ENCODE data around the gene CCDC69. TPM values are rescaled to one million over a fixed set of nuclear protein-coding genes. Genes with fewer than 3 reads are reported as not detected.

CCDC69 gene
- total and polyA plus RNA-seq, 3 experiments from 2014 or later = 47.9 to 134 (median 50.5) TPM

DNA sequence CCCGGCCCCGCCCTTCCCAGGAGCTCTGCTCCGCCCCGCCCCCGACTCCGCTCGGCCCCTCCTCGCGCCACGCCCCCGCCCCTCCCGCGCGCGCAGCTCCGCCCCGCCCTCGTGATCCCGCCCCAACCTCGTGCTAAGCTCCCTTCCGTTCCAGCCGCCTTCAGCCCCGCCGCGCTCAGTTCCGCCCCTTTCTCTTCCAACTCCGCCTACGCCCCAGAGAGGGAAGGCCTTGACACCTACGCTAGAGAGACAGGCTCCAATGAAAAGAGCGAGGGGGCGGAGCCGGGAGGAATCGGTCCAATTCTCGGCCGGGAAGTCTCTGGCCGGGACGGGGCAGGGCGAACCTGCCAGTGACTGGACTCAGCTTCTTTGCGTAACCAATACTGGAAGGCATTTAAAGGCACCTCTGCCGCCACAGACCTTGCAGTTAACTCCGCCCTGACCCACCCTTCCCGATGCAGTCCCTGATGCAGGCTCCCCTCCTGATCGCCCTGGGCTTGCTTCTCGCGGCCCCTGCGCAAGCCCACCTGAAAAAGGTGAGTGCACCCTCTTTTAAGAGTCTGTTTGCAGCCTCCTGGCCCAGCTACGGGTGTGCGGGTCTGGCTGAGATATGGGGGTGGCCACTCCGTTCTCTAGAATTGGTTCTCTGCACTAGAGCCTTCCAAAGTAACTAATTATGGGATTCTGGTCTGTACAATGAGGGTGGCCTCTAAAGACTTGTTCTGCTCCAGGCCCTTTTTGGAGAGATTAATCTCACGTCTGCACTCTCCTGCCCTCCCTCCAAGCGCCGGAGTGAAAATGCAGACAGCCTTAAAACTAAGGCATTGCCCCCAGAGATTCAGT lies 29.1 kb upstream of the CCDC69 start, which contains the start of gene GM2A:
GM2A (plus strand) TSS at position 424 of the 843 bp plus-strand sequence; CDS start at position 456, 32 bp downstream.
- Mint-ChIP-seq H3K27me3 (no peaks in the 10 kb centered on the region), H3K27ac (peak within 1 kb of the TSS; percentile 72 to 94 (median 93)), H3K4me1 (peaks cover 33 to 57% (median 36%) of the 10 kb centered on the region in 3 donors), H3K4me3 (peak within 1 kb of the TSS; percentile 87 to 97 (median 91)), H3K9me3 (no peaks in the 10 kb centered on the region), H3K36me3 (peaks cover 0 to 6% (median 0%) of the 10 kb centered on the region in 3 donors)
- Histone ChIP-seq H3K27me3 (ENCODE audit: insufficient read depth, low read length, poor library complexity, severe bottlenecking) (no peaks in the 10 kb centered on the region), H3K36me3 (ENCODE audit: insufficient read depth, low read length) (no peaks in the 10 kb centered on the region), H3K4me3 (ENCODE audit: low read length) (peak within 1 kb of the TSS; percentile 97), H3K4me1 (ENCODE audit: insufficient read depth, low read length) (peaks cover 30% of the 10 kb centered on the region), H3K27ac (ENCODE audit: low read depth, low read length) (peak within 1 kb of the TSS; percentile 66), H3K9me3 (ENCODE audit: low read length) (no peaks in the 10 kb centered on the region)
- ChIA-PET POLR2A (interaction anchor here (0.7 to 1.8 kb wide), 17 partner anchors 15 to 803 kb away, joined by 3 to 13 read pairs (median 4); partner anchors contain the start of genes CCDC69 and DCTN4), CTCF (interaction anchor here (0.7 to 3.2 kb wide), 14 partner anchors 12 to 803 kb away, joined by 3 to 16 read pairs (median 6); partner anchors contain the start of genes CCDC69, DCTN4 and RBM22)
- peak; percentile 97 to 98 (median 97) for DNase-seq

DNA sequence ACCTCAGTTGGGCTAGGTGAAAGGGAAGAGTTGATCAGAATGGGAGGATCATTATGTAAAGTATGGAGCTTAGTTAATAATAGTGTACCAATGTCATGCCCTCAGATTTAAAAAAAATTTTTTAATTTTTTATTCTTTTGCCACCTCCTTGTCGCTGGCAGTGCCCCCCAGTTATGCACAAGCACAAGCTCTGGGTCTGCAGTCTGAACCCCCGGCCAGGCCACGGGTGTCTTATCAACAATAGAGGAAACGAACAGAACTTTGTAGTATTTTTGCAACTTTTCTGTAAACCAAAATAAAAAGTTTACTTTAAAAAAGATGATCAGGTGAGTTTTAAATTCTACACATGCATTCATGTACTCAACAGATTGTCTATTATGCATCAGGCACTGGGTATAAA lies 27.7 kb upstream of the CCDC69 start:
- Histone ChIP-seq H3K9me3 (ENCODE audit: low read length) (no peaks in the 10 kb centered on the region), H3K4me3 (ENCODE audit: low read length) (peak overlapping the region; percentile 78), H3K27me3 (ENCODE audit: insufficient read depth, low read length, poor library complexity, severe bottlenecking) (no peaks in the 10 kb centered on the region), H3K36me3 (ENCODE audit: insufficient read depth, low read length) (no peaks in the 10 kb centered on the region), H3K27ac (ENCODE audit: low read depth, low read length) (peak overlapping the region; percentile 66), H3K4me1 (ENCODE audit: insufficient read depth, low read length) (peaks cover 30% of the 10 kb centered on the region)
- ChIA-PET CTCF (interaction anchor here (1.2 to 3.2 kb wide), 9 partner anchors 11 to 802 kb away, joined by 3 to 16 read pairs (median 8); partner anchors contain the start of gene CCDC69), POLR2A (interaction anchor here (0.6 to 1.8 kb wide), 3 partner anchors 28 to 1706 kb away, joined by 3 to 13 read pairs (median 3); partner anchors contain the start of gene CCDC69)
- Mint-ChIP-seq H3K27me3 (no peaks in the 10 kb centered on the region), H3K27ac (peak overlapping the region; percentile 52 to 93 (median 88)), H3K36me3 (peaks cover 0 to 5% (median 0%) of the 10 kb centered on the region in 3 donors), H3K4me1 (peaks cover 32 to 51% (median 36%) of the 10 kb centered on the region in 3 donors), H3K9me3 (no peaks in the 10 kb centered on the region), H3K4me3 (peak overlapping the region; percentile 87 to 97 (median 91))
- no peak for DNase-seq

- Histone ChIP-seq H3K9me3 (ENCODE audit: low read length) (no peaks in the 10 kb centered on the region), H3K27ac (ENCODE audit: low read depth, low read length) (peak overlapping the region; percentile 66), H3K4me3 (ENCODE audit: low read length) (peak overlapping the region; percentile 42), H3K4me1 (ENCODE audit: insufficient read depth, low read length) (peaks cover 30% of the 10 kb centered on the region), H3K36me3 (ENCODE audit: insufficient read depth, low read length) (no peaks in the 10 kb centered on the region), H3K27me3 (ENCODE audit: insufficient read depth, low read length, poor library complexity, severe bottlenecking) (no peaks in the 10 kb centered on the region)
- H3K9me3 Mint-ChIP-seq = no peaks in the 10 kb centered on the region
- peak overlapping the region; percentile 52 to 93 (median 88) for H3K27ac Mint-ChIP-seq
- DNase-seq = peak in 4 of 5 donors; percentile 14 to 59 (median 18)
- peaks cover 0 to 5% (median 0%) of the 10 kb centered on the region in 3 donors for H3K36me3 Mint-ChIP-seq
- peak overlapping the region; percentile 73 to 97 (median 91) for H3K4me3 Mint-ChIP-seq
- ChIA-PET CTCF (interaction anchor here (1.2 to 3.2 kb wide), 5 partner anchors 13 to 801 kb away, joined by 3 to 16 read pairs (median 4); partner anchors contain the start of gene CCDC69), POLR2A (no interaction called here)
- H3K4me1 Mint-ChIP-seq = peaks cover 32 to 50% (median 36%) of the 10 kb centered on the region in 3 donors
- no peaks in the 10 kb centered on the region for H3K27me3 Mint-ChIP-seq
These were observed 27.2 kb upstream of the CCDC69 start for GRCh38 chr5:151251001-151251551.

GRCh38 chr5:151250346-151251000 lies 26.6 kb upstream of the CCDC69 start:
- Histone ChIP-seq H3K27me3 (ENCODE audit: insufficient read depth, low read length, poor library complexity, severe bottlenecking) (no peaks in the 10 kb centered on the region), H3K27ac (ENCODE audit: low read depth, low read length) (no peak overlapping the region), H3K4me1 (ENCODE audit: insufficient read depth, low read length) (peaks cover 30% of the 10 kb centered on the region), H3K9me3 (ENCODE audit: low read length) (no peaks in the 10 kb centered on the region), H3K36me3 (ENCODE audit: insufficient read depth, low read length) (no peaks in the 10 kb centered on the region), H3K4me3 (ENCODE audit: low read length) (peak overlapping the region; percentile 42)
- peaks cover 0 to 5% (median 0%) of the 10 kb centered on the region in 3 donors for H3K36me3 Mint-ChIP-seq
- no peaks in the 10 kb centered on the region for H3K9me3 Mint-ChIP-seq
- ChIA-PET POLR2A (interaction anchor here (0.7 kb wide), 1 partner anchor 27 kb away, joined by 3 read pairs; no protein-coding TSS in a partner anchor), CTCF (interaction anchor here (1.0 to 3.2 kb wide), 4 partner anchors 12 to 135 kb away, joined by 3 to 16 read pairs (median 5); partner anchors contain the start of gene CCDC69)
- peak overlapping the region; percentile 73 to 97 (median 91) for H3K4me3 Mint-ChIP-seq
- DNase-seq = no peak
- peak overlapping the region in 7 of 8 donors; percentile 72 to 89 (median 87) for H3K27ac Mint-ChIP-seq
- no peaks in the 10 kb centered on the region for H3K27me3 Mint-ChIP-seq
- H3K4me1 Mint-ChIP-seq = peaks cover 32 to 45% (median 36%) of the 10 kb centered on the region in 3 donors

DNA sequence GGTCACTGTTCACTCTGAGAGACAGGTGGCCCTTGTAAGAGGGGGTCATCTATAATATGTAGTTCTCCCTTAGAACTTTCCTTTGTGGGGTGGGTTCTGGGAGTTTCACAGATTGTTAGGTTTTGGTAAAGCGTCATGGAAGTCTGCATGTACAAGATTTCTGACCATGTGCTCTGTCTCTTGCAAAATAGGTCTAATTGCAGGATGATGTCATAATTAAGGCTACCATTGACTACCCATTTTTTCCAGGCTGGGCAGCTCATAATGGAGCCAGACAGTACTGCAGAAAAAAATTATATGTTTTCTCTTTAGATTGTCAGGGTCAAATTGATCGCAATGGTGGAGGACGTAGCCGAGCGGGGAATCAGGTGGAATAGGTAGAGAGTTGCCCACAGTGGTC lies 25.4 kb upstream of the CCDC69 start:
- peaks cover 30% of the 10 kb centered on the region for H3K4me1 ChIP-seq (ENCODE audit: insufficient read depth, low read length)
- peak overlapping the region in 1 of 7 donors; percentile 25 for H3K4me3 Mint-ChIP-seq
- no peak overlapping the region for H3K27ac ChIP-seq (ENCODE audit: low read depth, low read length)
- no peak overlapping the region for H3K4me3 ChIP-seq (ENCODE audit: low read length)
- H3K36me3 Mint-ChIP-seq = peaks cover 0 to 5% (median 0%) of the 10 kb centered on the region in 3 donors
- peaks cover 35 to 43% (median 38%) of the 10 kb centered on the region in 3 donors for H3K4me1 Mint-ChIP-seq
- H3K27me3 ChIP-seq (ENCODE audit: insufficient read depth, low read length, poor library complexity, severe bottlenecking) = no peaks in the 10 kb centered on the region
- H3K36me3 ChIP-seq (ENCODE audit: insufficient read depth, low read length) = no peaks in the 10 kb centered on the region
- DNase-seq = no peak
- H3K9me3 ChIP-seq (ENCODE audit: low read length) = no peaks in the 10 kb centered on the region
- no peaks in the 10 kb centered on the region for H3K9me3 Mint-ChIP-seq
- H3K27ac Mint-ChIP-seq = no peak overlapping the region
- ChIA-PET CTCF (interaction anchor here (1.1 kb wide), 1 partner anchor 402 kb away, joined by 3 read pairs; no protein-coding TSS in a partner anchor), POLR2A (no interaction called here)
- H3K27me3 Mint-ChIP-seq = no peaks in the 10 kb centered on the region

DNA sequence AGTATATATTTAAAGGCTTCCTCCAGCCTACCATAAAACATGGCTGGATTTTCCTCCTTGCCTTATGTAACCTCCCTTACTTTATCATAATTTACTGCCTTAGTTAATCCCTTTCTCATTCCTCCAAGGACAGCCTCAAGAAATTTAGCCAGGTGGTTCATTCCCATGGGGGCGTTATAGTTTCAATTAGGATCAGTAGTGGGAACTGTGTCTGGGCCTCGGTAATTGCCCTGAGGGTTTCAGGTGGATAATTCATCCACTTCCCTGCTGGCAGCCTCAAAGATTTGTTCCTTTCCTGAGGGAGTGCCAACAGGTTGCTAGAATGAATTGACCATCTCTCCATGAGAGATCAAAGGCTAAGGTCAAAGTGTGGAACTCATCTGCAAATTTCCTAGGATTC lies 24.8 kb upstream of the CCDC69 start:
- no peak overlapping the region for H3K27ac ChIP-seq (ENCODE audit: low read depth, low read length)
- H3K9me3 Mint-ChIP-seq = no peaks in the 10 kb centered on the region
- no peak overlapping the region for H3K4me3 ChIP-seq (ENCODE audit: low read length)
- no peak for DNase-seq
- H3K4me1 Mint-ChIP-seq = peaks cover 36 to 43% (median 38%) of the 10 kb centered on the region in 3 donors
- no peaks in the 10 kb centered on the region for H3K27me3 Mint-ChIP-seq
- H3K27me3 ChIP-seq (ENCODE audit: insufficient read depth, low read length, poor library complexity, severe bottlenecking) = no peaks in the 10 kb centered on the region
- POLR2A ChIA-PET = no interaction called here
- CTCF ChIA-PET = interaction anchor here (1.7 kb wide), 1 partner anchor 122 kb away, joined by 4 read pairs; no protein-coding TSS in a partner anchor
- H3K36me3 ChIP-seq (ENCODE audit: insufficient read depth, low read length) = no peaks in the 10 kb centered on the region
- H3K36me3 Mint-ChIP-seq = peaks cover 0 to 5% (median 0%) of the 10 kb centered on the region in 3 donors
- no peak overlapping the region for H3K27ac Mint-ChIP-seq
- peaks cover 23% of the 10 kb centered on the region for H3K4me1 ChIP-seq (ENCODE audit: insufficient read depth, low read length)
- H3K9me3 ChIP-seq (ENCODE audit: low read length) = no peaks in the 10 kb centered on the region
- H3K4me3 Mint-ChIP-seq = peak overlapping the region in 1 of 7 donors; percentile 25

GRCh38 chr5:151245680-151246219 lies 21.9 kb upstream of the CCDC69 start:
- no peak overlapping the region for H3K27ac ChIP-seq (ENCODE audit: low read depth, low read length)
- Mint-ChIP-seq H3K9me3 (no peaks in the 10 kb centered on the region), H3K27ac (no peak overlapping the region), H3K36me3 (no peaks in the 10 kb centered on the region), H3K27me3 (no peaks in the 10 kb centered on the region), H3K4me3 (no peak overlapping the region), H3K4me1 (peaks cover 17 to 20% (median 18%) of the 10 kb centered on the region in 3 donors)
- ChIA-PET POLR2A (interaction anchor here (1.1 kb wide), 1 partner anchor 24 kb away, joined by 7 read pairs; no protein-coding TSS in a partner anchor), CTCF (no interaction called here)
- H3K27me3 ChIP-seq (ENCODE audit: insufficient read depth, low read length, poor library complexity, severe bottlenecking) = no peaks in the 10 kb centered on the region
- H3K9me3 ChIP-seq (ENCODE audit: low read length) = no peaks in the 10 kb centered on the region
- no peak overlapping the region for H3K4me3 ChIP-seq (ENCODE audit: low read length)
- no peak for DNase-seq
- H3K36me3 ChIP-seq (ENCODE audit: insufficient read depth, low read length) = no peaks in the 10 kb centered on the region
- H3K4me1 ChIP-seq (ENCODE audit: insufficient read depth, low read length) = peaks cover 2% of the 10 kb centered on the region

Measured in CD8-positive, alpha-beta memory T cell (primary cell).